H9 (cell line): ENCODE measurements around the gene NCAM1. TPM values are rescaled to one million over a fixed set of nuclear protein-coding genes. Genes with fewer than 3 reads are reported as not detected.

Experiments
- DNase-seq: peaks from one replicate; pipeline ENCODE4 v3.0.0-alpha.2; 2017
- H2AFZ ChIP-seq: one replicate; pipeline ENCODE4 v1.6.1; 2013; ENCODE audit warnings: mild to moderate bottlenecking, low read length, control low read depth, moderate library complexity
- H2AK5ac ChIP-seq: 2 replicates; pipeline ENCODE4 v1.6.1; 2013; ENCODE audit warnings: low read length, control low read depth, mixed read lengths; ENCODE audit not compliant: insufficient read length
- H2BK120ac ChIP-seq: one replicate; pipeline ENCODE4 v1.6.1; 2013; ENCODE audit warnings: low read depth, mild to moderate bottlenecking, low read length, control low read depth, inconsistent platforms; ENCODE audit not compliant: poor library complexity, severe bottlenecking
- H2BK12ac ChIP-seq: 2 replicates; pipeline ENCODE4 v1.6.1; 2013; ENCODE audit warnings: low read length, control low read depth, mixed read lengths, low read depth; ENCODE audit not compliant: insufficient read length
- H2BK15ac ChIP-seq: 2 replicates; pipeline ENCODE4 v1.6.1; 2013; ENCODE audit warnings: low read depth, low read length, control low read depth
- H2BK20ac ChIP-seq: one replicate; pipeline ENCODE4 v1.6.1; 2013; ENCODE audit warnings: low read depth, mild to moderate bottlenecking, low read length, control low read depth, inconsistent platforms; ENCODE audit not compliant: poor library complexity, severe bottlenecking
- H2BK5ac ChIP-seq: 2 replicates; pipeline ENCODE4 v1.6.1; 2013; ENCODE audit warnings: low read length, control low read depth, mixed read lengths; ENCODE audit not compliant: insufficient read length
- H3K14ac ChIP-seq: 2 replicates; pipeline ENCODE4 v1.6.1; 2013; ENCODE audit warnings: low read length, control low read depth; ENCODE audit not compliant: insufficient read depth
- H3K18ac ChIP-seq: 2 replicates; pipeline ENCODE4 v1.6.1; 2013; ENCODE audit warnings: low read depth, mild to moderate bottlenecking, mixed read lengths, low read length, control low read depth; ENCODE audit not compliant: insufficient read length
- H3K23ac ChIP-seq: 2 replicates; pipeline ENCODE4 v1.6.1; 2013; ENCODE audit warnings: low read length, control low read depth, mixed read lengths, low read depth; ENCODE audit not compliant: insufficient read length
- H3K23me2 ChIP-seq: 2 replicates; pipeline ENCODE4 v1.6.1; 2013; ENCODE audit warnings: low read depth, mild to moderate bottlenecking, mixed read lengths, low read length, control low read depth; ENCODE audit not compliant: insufficient read length, poor library complexity, severe bottlenecking
- H3K27ac ChIP-seq: 2 replicates; pipeline ENCODE4 v1.5.1; 2013; ENCODE audit warnings: low read length, control low read depth, mixed read lengths, low read depth; ENCODE audit not compliant: insufficient read length
- H3K27me3 ChIP-seq: 2 replicates; pipeline ENCODE4 v1.6.1; 2013; ENCODE audit warnings: low read length, control low read depth, inconsistent platforms; ENCODE audit not compliant: insufficient read depth
- H3K4ac ChIP-seq: 2 replicates; pipeline ENCODE4 v1.6.1; 2013; ENCODE audit warnings: low read depth, mild to moderate bottlenecking, control low read depth, inconsistent platforms, low read length, moderate library complexity
- H3K4me1 ChIP-seq: 2 replicates; pipeline ENCODE4 v1.6.1; 2013; ENCODE audit warnings: low read length, control low read depth, inconsistent platforms; ENCODE audit not compliant: insufficient read depth
- H3K4me2 ChIP-seq: 2 replicates; pipeline ENCODE4 v1.6.1; 2013; ENCODE audit warnings: low read length, control low read depth, mixed read lengths; ENCODE audit not compliant: insufficient read length, insufficient read depth
- H3K56ac ChIP-seq: 2 replicates; pipeline ENCODE4 v1.6.1; 2013; ENCODE audit warnings: low read depth, mild to moderate bottlenecking, mixed read lengths, low read length, control low read depth; ENCODE audit not compliant: insufficient read length
- H3K79me1 ChIP-seq: 2 replicates; pipeline ENCODE4 v1.6.1; 2013; ENCODE audit warnings: low read depth, mild to moderate bottlenecking, moderate library complexity, low read length, control low read depth, inconsistent platforms; ENCODE audit not compliant: insufficient read depth, poor library complexity, severe bottlenecking
- H3K79me2 ChIP-seq: 2 replicates; pipeline ENCODE4 v1.6.1; 2013; ENCODE audit warnings: low read length, control low read depth, inconsistent platforms; ENCODE audit not compliant: insufficient read depth
- H3K9ac ChIP-seq: 2 replicates; pipeline ENCODE4 v1.6.1; 2013; ENCODE audit warnings: low read length, control low read depth, mixed read lengths; ENCODE audit not compliant: insufficient read length; ENCODE audit errors: extremely low read depth
- H3K9me3 ChIP-seq: one replicate; pipeline ENCODE4 v1.6.1; 2013; ENCODE audit warnings: low read depth, low read length, inconsistent platforms; ENCODE audit not compliant: control insufficient read depth
- H3T11ph ChIP-seq: one replicate; pipeline ENCODE4 v1.6.1; 2013; ENCODE audit warnings: mild to moderate bottlenecking, low read length, control low read depth, inconsistent platforms
- H4K20me1 ChIP-seq: one replicate; pipeline ENCODE4 v1.6.1; 2013; ENCODE audit not compliant: control insufficient read depth, insufficient read length, insufficient read depth
- H4K5ac ChIP-seq: 2 replicates; pipeline ENCODE4 v1.6.1; 2013; ENCODE audit warnings: low read depth, mild to moderate bottlenecking, mixed read lengths, low read length, control low read depth; ENCODE audit not compliant: insufficient read length
- H4K8ac ChIP-seq: replicated peaks from 2 replicates; pipeline ENCODE4 v1.6.1; 2013; ENCODE audit warnings: low read length, control low read depth, mixed read lengths, low read depth; ENCODE audit not compliant: insufficient read length
- H4K91ac ChIP-seq: 2 replicates; pipeline ENCODE4 v1.6.1; 2013; ENCODE audit warnings: low read depth, mild to moderate bottlenecking, moderate library complexity, mixed read lengths, low read length, control low read depth; ENCODE audit not compliant: insufficient read length
- H3K27ac Mint-ChIP-seq, 3 experiments: 2 replicates in 2 of 3; 3 replicates in 1 of 3; pipeline ENCODE4 v1.8.0; 2020 to 2021; ENCODE audit warnings: mixed read lengths in 3 of 3, mild to moderate bottlenecking in 1 of 3, moderate library complexity in 1 of 3
- H3K27me3 Mint-ChIP-seq: 2 replicates; pipeline ENCODE4 v1.8.0; 2021; ENCODE audit warnings: low read depth, mild to moderate bottlenecking, moderate library complexity, mixed read lengths
- H3K36me3 Mint-ChIP-seq, 3 experiments: 2 replicates in 2 of 3; 3 replicates in 1 of 3; pipeline ENCODE4 v1.8.0; 2020 to 2021; ENCODE audit warnings: low read depth in 3 of 3, mixed read lengths in 3 of 3; ENCODE audit not compliant: insufficient read depth in 1 of 3
- H3K4me1 Mint-ChIP-seq, 2 experiments: 2 replicates each; pipeline ENCODE4 v1.8.0; 2020; ENCODE audit warnings: mixed read lengths in 2 of 2
- H3K4me3 Mint-ChIP-seq, 2 experiments: 2 replicates in 1 of 2; 3 replicates in 1 of 2; pipeline ENCODE4 v1.8.0; 2020 to 2021; ENCODE audit warnings: mild to moderate bottlenecking in 2 of 2, mixed read lengths in 2 of 2, moderate library complexity in 1 of 2
- H3K9me3 Mint-ChIP-seq, 2 experiments: 2 replicates in 1 of 2; 3 replicates in 1 of 2; pipeline ENCODE4 v1.8.0; 2020; ENCODE audit warnings: mild to moderate bottlenecking in 2 of 2, mixed read lengths in 2 of 2, moderate library complexity in 1 of 2
- CTCF ChIP-seq: fragments of 200-600 bp; sonication (generic); conservative IDR thresholded peaks from 3 replicates; pipeline ENCODE4 v1.8.0; 2021; ENCODE audit warnings: antibody characterized with exemption, mild to moderate bottlenecking
- WGBS: extraction: QIAGEN DNeasy Blood & Tissue Kit; methylation state at CpG from one replicate; pipeline ENCODE4 v1.1.7; 2013; ENCODE audit warnings: missing lambda C conversion rate, low lambda C conversion rate, mixed read lengths; ENCODE audit not compliant: insufficient read length; ENCODE audit errors: extremely low coverage; 5-methylcytosine and 5-hydroxymethylcytosine counted together
- total RNA-seq: library from RNA; stranded (reverse); gene quantifications from 2 replicates; pipeline ENCODE4 v1.2.1, GENCODE V29; 2021

NCAM1 gene
- total RNA-seq, 1 experiment from 2014 or later, result 2.5 TPM

- no peak overlapping the region for H2BK12ac ChIP-seq
- no peak for DNase-seq
- no peak overlapping the region for H2BK20ac ChIP-seq
- H3K4me2 ChIP-seq, result no peak overlapping the region
- WGBS, result no CpG with 5 or more reads among the region's 2 CpGs
- H2BK15ac ChIP-seq, result no peak overlapping the region
- H4K8ac ChIP-seq, result no peak overlapping the region
- H3K18ac ChIP-seq, result no peak overlapping the region
- no peaks in the 10 kb centered on the region for H3K79me2 ChIP-seq
- H3T11ph ChIP-seq, result no peak overlapping the region
- no peaks in the 10 kb centered on the region for H3K27me3 ChIP-seq
- H3K27ac ChIP-seq, result no peak overlapping the region
- H2AFZ ChIP-seq, result no peak overlapping the region
- H3K9me3 ChIP-seq, result peaks cover 14% of the 10 kb centered on the region
- no peak overlapping the region for H3K9ac ChIP-seq
- no peaks in the 10 kb centered on the region for H4K20me1 ChIP-seq
- H3K79me1 ChIP-seq, result no peaks in the 10 kb centered on the region
- no peak overlapping the region for H2AK5ac ChIP-seq
- TF ChIP-seq CTCF, result no peak
- no peak overlapping the region for H3K4ac ChIP-seq
- H4K91ac ChIP-seq, result no peak overlapping the region
- H3K23ac ChIP-seq, result no peak overlapping the region
- H2BK120ac ChIP-seq, result no peak overlapping the region
- Mint-ChIP-seq H3K4me3 (no peak overlapping the region), H3K27me3 (peaks cover 3% of the 10 kb centered on the region), H3K9me3 (peaks cover 31 to 38% of the 10 kb centered on the region in 2 experiments), H3K4me1 (no peaks in the 10 kb centered on the region), H3K36me3 (peaks cover 11 to 26% (median 14%) of the 10 kb centered on the region in 3 experiments), H3K27ac (no peak overlapping the region)
- H3K4me1 ChIP-seq, result no peaks in the 10 kb centered on the region
- H2BK5ac ChIP-seq, result no peak overlapping the region
- H3K56ac ChIP-seq, result no peak overlapping the region
- H3K14ac ChIP-seq, result no peak overlapping the region
- H4K5ac ChIP-seq, result no peak overlapping the region
- no peaks in the 10 kb centered on the region for H3K23me2 ChIP-seq
These were observed 261.0 kb downstream of the NCAM1 start for GRCh38 chr11:113222241-113222640.
